ENCODE data around the gene MACIR. TPM values are rescaled to one million over a fixed set of nuclear protein-coding genes. Genes with fewer than 3 reads are reported as not detected.

Gene MACIR
- total RNA-seq, 3 donors from 2014 or later, result 13.0 to 18.4 (median 13.4) TPM

GRCh38 chr5:103234239-103234975 lies 24.2 kb upstream of the MACIR start:
- intact Hi-C loops (cut with DNase I; ENCODE audit: low total_unique reads), result no loop called here
- H3K4me3 ChIP-seq, result no peak overlapping the region
- H3K4me1 ChIP-seq, result no peaks in the 10 kb centered on the region
- no peak for DNase-seq (ENCODE audit: low spot score in 2 of 2)
- no peaks in the 10 kb centered on the region for H3K27me3 ChIP-seq
- no peaks in the 10 kb centered on the region for H3K36me3 ChIP-seq
- no peak for TF ChIP-seq POLR2AphosphoS5 (IDR thresholded peaks at IDR 0.05)
- no peak for TF ChIP-seq CTCF (IDR thresholded peaks at IDR 0.05)
- TF ChIP-seq POLR2A (IDR thresholded peaks at IDR 0.05), result no peak
- H3K9me3 ChIP-seq, result peaks cover 0 to 7% of the 10 kb centered on the region in 2 donors
- no peak overlapping the region for H3K27ac ChIP-seq

DNA sequence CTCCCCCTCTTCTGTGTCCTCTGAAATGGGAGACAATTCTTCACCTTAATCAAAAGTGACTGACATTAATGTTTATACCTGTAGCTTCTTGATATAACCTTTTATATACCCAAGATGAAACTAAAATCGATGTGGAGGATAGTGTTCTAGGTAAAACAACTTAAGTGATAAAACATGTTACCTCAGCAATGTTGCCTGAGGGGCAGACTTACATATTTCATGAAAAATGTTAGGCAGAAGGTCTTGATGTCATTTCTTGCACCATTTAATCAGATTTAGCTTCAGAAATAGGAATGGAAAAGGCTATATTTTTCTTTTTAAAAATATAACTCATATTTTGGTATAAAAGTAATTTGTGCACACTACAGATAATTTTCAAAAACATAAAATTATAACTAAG lies 22.7 kb upstream of the MACIR start:
- no peak overlapping the region for H3K27ac ChIP-seq
- intact Hi-C loops (cut with DNase I; ENCODE audit: low total_unique reads), result no loop called here
- TF ChIP-seq POLR2A (IDR thresholded peaks at IDR 0.05) (no peak), POLR2AphosphoS5 (IDR thresholded peaks at IDR 0.05) (no peak), CTCF (IDR thresholded peaks at IDR 0.05) (no peak)
- no peaks in the 10 kb centered on the region for H3K36me3 ChIP-seq
- no peaks in the 10 kb centered on the region for H3K4me1 ChIP-seq
- no peaks in the 10 kb centered on the region for H3K27me3 ChIP-seq
- H3K4me3 ChIP-seq, result no peak overlapping the region
- DNase-seq (ENCODE audit: low spot score in 2 of 2), result no peak
- H3K9me3 ChIP-seq, result peaks cover 0 to 10% of the 10 kb centered on the region in 2 donors

GRCh38 chr5:103237778-103238177 lies 20.8 kb upstream of the MACIR start:
- H3K36me3 ChIP-seq, result no peaks in the 10 kb centered on the region
- intact Hi-C loops (cut with DNase I; ENCODE audit: low total_unique reads), result no loop called here

GRCh38 chr5:103243665-103244064 lies 14.9 kb upstream of the MACIR start:
- Histone ChIP-seq H3K4me3 (no peak overlapping the region), H3K27me3 (no peaks in the 10 kb centered on the region), H3K27ac (no peak overlapping the region), H3K4me1 (no peaks in the 10 kb centered on the region), H3K36me3 (no peaks in the 10 kb centered on the region), H3K9me3 (peaks cover 0 to 10% of the 10 kb centered on the region in 2 donors)
- TF ChIP-seq POLR2AphosphoS5 (IDR thresholded peaks at IDR 0.05), result no peak
- no peak for TF ChIP-seq CTCF (IDR thresholded peaks at IDR 0.05)
- TF ChIP-seq POLR2A (IDR thresholded peaks at IDR 0.05), result no peak
- no peak for DNase-seq (ENCODE audit: low spot score in 2 of 2)
- intact Hi-C loops (cut with DNase I; ENCODE audit: low total_unique reads), result no loop called here

More at GRCh38 chr5:103237778-103238177, 20.8 kb upstream of the MACIR start:
- Histone ChIP-seq H3K9me3 (peaks cover 0 to 10% of the 10 kb centered on the region in 2 donors), H3K27me3 (no peaks in the 10 kb centered on the region), H3K27ac (no peak overlapping the region), H3K4me3 (no peak overlapping the region), H3K4me1 (no peaks in the 10 kb centered on the region)
- DNase-seq (ENCODE audit: low spot score in 2 of 2), result no peak
- TF ChIP-seq CTCF (IDR thresholded peaks at IDR 0.05) (no peak), POLR2A (IDR thresholded peaks at IDR 0.05) (no peak), POLR2AphosphoS5 (IDR thresholded peaks at IDR 0.05) (no peak)

DNA sequence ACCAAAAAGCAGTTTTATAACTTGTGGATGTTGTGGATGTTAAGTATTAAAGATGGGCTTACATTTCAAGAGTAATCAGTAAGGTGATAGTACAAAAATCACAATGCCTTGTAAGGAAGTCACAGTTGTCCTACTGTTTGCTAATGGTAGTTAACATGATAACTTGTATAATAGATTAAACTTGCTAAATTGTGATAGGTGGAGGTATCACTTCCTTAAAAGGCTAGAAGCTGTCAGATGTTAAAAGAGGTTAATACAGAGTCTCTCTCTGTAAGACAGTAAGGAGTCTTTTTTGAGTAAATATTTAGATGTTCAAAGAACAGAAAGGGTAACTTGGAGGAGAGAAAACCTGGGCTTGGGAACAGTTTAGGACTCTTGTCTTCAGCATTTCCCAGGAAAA lies 14.2 kb upstream of the MACIR start:
- no peak for DNase-seq (ENCODE audit: low spot score in 2 of 2)
- intact Hi-C loops (cut with DNase I; ENCODE audit: low total_unique reads), result no loop called here
- H3K4me3 ChIP-seq, result no peak overlapping the region
- no peaks in the 10 kb centered on the region for H3K27me3 ChIP-seq
- no peak overlapping the region for H3K27ac ChIP-seq
- no peaks in the 10 kb centered on the region for H3K4me1 ChIP-seq
- H3K36me3 ChIP-seq, result no peaks in the 10 kb centered on the region
- no peak for TF ChIP-seq POLR2A (IDR thresholded peaks at IDR 0.05)
- no peak for TF ChIP-seq POLR2AphosphoS5 (IDR thresholded peaks at IDR 0.05)
- no peak for TF ChIP-seq CTCF (IDR thresholded peaks at IDR 0.05)
- peaks cover 0 to 3% of the 10 kb centered on the region in 2 donors for H3K9me3 ChIP-seq

Data from breast epithelium (tissue), 4 donors.